Measurements from ENCODE around the gene GRK7.

- TF ChIP-seq POLR2A (IDR thresholded peaks at IDR 0.05), result no peak
- no peak for TF ChIP-seq CTCF (IDR thresholded peaks at IDR 0.05)
Observed at GRCh38 chr3:141764045-141764444, 837 bp downstream of the GRK7 start.
